ENCODE measurements around the gene TRIM46. TPM values are rescaled to one million over a fixed set of nuclear protein-coding genes. Genes with fewer than 3 reads are reported as not detected.

The TRIM46 gene
- total and polyA plus RNA-seq, 2 experiments from 2014 or later, result 8.1 to 15.4 TPM

DNA sequence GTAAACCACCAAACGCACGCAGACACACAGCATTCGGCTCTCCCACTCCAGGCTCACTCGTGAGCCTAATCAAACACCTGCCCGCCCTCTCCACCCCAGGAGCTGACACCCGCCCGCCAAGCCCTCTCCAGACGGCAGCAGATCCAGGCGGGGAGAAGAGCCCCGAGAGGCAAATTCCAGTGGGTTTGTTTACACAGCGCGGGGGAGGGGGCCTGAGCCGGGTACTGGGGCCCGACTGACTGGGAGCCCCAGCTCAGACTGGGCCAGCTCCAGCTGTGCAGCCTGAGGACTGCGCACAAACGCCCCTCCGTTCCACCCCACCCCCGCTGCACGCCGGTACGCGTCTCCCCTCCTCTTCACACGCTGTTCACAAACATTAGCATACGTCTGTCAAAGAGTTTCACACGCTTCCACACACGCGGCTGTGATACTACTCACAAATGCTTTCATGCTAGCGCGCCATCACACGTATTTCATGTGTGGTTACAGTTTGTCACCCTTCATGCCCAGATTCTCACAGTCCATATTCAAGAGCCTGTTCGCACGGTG lies 47.0 kb upstream of the TRIM46 start (continued):
- TF ChIP-seq ZNF462 (CRISPR knock-in tag; IDR thresholded peaks at IDR 0.05) (no peak), ZNF331 (CRISPR knock-in tag; IDR thresholded peaks at IDR 0.05; ENCODE audit: low read depth) (no peak)

GRCh38 chr1:155127105-155127966 lies 46.3 kb upstream of the TRIM46 start, which contains the start of gene EFNA1:
TSS of gene EFNA1 (plus strand) at chr1:155127876. CDS start at chr1:155127978, 102 bp downstream.
- peaks cover 61% of the 10 kb centered on the region for H3K4me1 Mint-ChIP-seq
- no peaks in the 10 kb centered on the region for H3K9me3 Mint-ChIP-seq
- H3K4me3 Mint-ChIP-seq, result peak within 1 kb of the TSS; percentile 80
- Histone ChIP-seq H4K20me1 (replicated peaks; ENCODE audit: insufficient read depth) (no peaks in the 10 kb centered on the region), H3K79me2 (replicated peaks; ENCODE audit: insufficient read depth) (no peaks in the 10 kb centered on the region), H3K4me1 (ENCODE audit: insufficient read depth) (peaks cover 53% of the 10 kb centered on the region), H3K9me2 (ENCODE audit: insufficient read depth) (no peaks in the 10 kb centered on the region), H3K4me3 (peak within 1 kb of the TSS; percentile 72), H3K36me3 (ENCODE audit: insufficient read depth) (no peaks in the 10 kb centered on the region), H3F3A (replicated peaks; ENCODE audit: low read depth) (peaks cover 13% of the 10 kb centered on the region), H3K4me2 (peak within 1 kb of the TSS; percentile 95), H3K27me3 (ENCODE audit: insufficient read depth) (peaks cover 85% of the 10 kb centered on the region), H2AFZ (peak within 1 kb of the TSS; percentile 94), H3K27ac (ENCODE audit: low read depth) (no peak within 1 kb of the TSS)
- H3K27me3 Mint-ChIP-seq (ENCODE audit: insufficient read depth, low read depth, poor library complexity), result peaks cover 73% of the 10 kb centered on the region
- peak; percentile 78 for TF ChIP-seq EZH2 (IDR thresholded peaks at IDR 0.05; ENCODE audit: low read depth, unreplicated experiment)
- TF ChIP-seq, protein P1, sequence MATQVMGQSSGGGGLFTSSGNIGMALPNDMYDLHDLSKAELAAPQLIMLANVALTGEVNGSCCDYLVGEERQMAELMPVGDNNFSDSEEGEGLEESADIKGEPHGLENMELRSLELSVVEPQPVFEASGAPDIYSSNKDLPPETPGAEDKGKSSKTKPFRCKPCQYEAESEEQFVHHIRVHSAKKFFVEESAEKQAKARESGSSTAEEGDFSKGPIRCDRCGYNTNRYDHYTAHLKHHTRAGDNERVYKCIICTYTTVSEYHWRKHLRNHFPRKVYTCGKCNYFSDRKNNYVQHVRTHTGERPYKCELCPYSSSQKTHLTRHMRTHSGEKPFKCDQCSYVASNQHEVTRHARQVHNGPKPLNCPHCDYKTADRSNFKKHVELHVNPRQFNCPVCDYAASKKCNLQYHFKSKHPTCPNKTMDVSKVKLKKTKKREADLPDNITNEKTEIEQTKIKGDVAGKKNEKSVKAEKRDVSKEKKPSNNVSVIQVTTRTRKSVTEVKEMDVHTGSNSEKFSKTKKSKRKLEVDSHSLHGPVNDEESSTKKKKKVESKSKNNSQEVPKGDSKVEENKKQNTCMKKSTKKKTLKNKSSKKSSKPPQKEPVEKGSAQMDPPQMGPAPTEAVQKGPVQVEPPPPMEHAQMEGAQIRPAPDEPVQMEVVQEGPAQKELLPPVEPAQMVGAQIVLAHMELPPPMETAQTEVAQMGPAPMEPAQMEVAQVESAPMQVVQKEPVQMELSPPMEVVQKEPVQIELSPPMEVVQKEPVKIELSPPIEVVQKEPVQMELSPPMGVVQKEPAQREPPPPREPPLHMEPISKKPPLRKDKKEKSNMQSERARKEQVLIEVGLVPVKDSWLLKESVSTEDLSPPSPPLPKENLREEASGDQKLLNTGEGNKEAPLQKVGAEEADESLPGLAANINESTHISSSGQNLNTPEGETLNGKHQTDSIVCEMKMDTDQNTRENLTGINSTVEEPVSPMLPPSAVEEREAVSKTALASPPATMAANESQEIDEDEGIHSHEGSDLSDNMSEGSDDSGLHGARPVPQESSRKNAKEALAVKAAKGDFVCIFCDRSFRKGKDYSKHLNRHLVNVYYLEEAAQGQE (IDR thresholded peaks at IDR 0.05; ENCODE audit: unreplicated experiment), result no peak
- no peak for TF ChIP-seq NANOG (IDR thresholded peaks at IDR 0.05; ENCODE audit: borderline replicate concordance)
- no peak for TF ChIP-seq ZNF114 (CRISPR knock-in tag; IDR thresholded peaks at IDR 0.05)
- ATAC-seq, result peak; percentile 37
- no peak within 1 kb of the TSS for H3K27ac Mint-ChIP-seq
- H3K36me3 Mint-ChIP-seq (ENCODE audit: low read depth), result peaks cover 8% of the 10 kb centered on the region; the same call in 2 of the 3 replicates
- DNase-seq (ENCODE audit: low spot score), result peak; percentile 80

All from GM23338 (cell line).